Endothelial cell (in vitro differentiated cells): ENCODE data around the gene NDUFS7. TPM values are rescaled to one million over a fixed set of nuclear protein-coding genes. Genes with fewer than 3 reads are reported as not detected.

Source experiments
- DNase-seq: peaks from one replicate; pipeline ENCODE4 v3.0.0; 2021; ENCODE audit warnings: low spot score
- H3K27ac Mint-ChIP-seq: one replicate; pipeline ENCODE4 v1.8.0; 2021; ENCODE audit warnings: mixed read lengths, inconsistent platforms; ENCODE audit not compliant: unreplicated experiment
- H3K27me3 Mint-ChIP-seq: one replicate; pipeline ENCODE4 v1.8.0; 2021; ENCODE audit warnings: mild to moderate bottlenecking, moderate library complexity, mixed read lengths, inconsistent platforms; ENCODE audit not compliant: unreplicated experiment
- H3K36me3 Mint-ChIP-seq: one replicate; pipeline ENCODE4 v1.8.0; 2021; ENCODE audit warnings: mild to moderate bottlenecking, low read depth, mixed read lengths, inconsistent platforms; ENCODE audit not compliant: unreplicated experiment
- H3K4me1 Mint-ChIP-seq: one replicate; pipeline ENCODE4 v1.8.0; 2021; ENCODE audit warnings: mild to moderate bottlenecking, mixed read lengths, inconsistent platforms; ENCODE audit not compliant: unreplicated experiment
- H3K4me3 Mint-ChIP-seq: one replicate; pipeline ENCODE4 v1.8.0; 2021; ENCODE audit warnings: mild to moderate bottlenecking, mixed read lengths, inconsistent platforms; ENCODE audit not compliant: unreplicated experiment
- H3K9me3 Mint-ChIP-seq: one replicate; pipeline ENCODE4 v1.8.0; 2021; ENCODE audit warnings: mixed read lengths, inconsistent platforms; ENCODE audit not compliant: unreplicated experiment
- total RNA-seq: library from RNA; stranded (reverse); fragmentation: NEBNext Ultra II Directional; extraction: Animal tissue kit (Norgen Biotek cat#: 25700); gene quantifications from one replicate; pipeline ENCODE4 v1.2.1, GENCODE V29; 2021; ENCODE audit not compliant: unreplicated experiment
- TF ChIP-seq, protein P1 (sequence below): fragments of 200-600 bp; sonication (generic); IDR thresholded peaks from one replicate; pipeline ENCODE4 v1.5.0; 2021; ENCODE audit warnings: antibody characterized with exemption; ENCODE audit not compliant: unreplicated experiment

NDUFS7 gene
- total RNA-seq, 1 donor from 2014 or later = 84.0 TPM

DNA sequence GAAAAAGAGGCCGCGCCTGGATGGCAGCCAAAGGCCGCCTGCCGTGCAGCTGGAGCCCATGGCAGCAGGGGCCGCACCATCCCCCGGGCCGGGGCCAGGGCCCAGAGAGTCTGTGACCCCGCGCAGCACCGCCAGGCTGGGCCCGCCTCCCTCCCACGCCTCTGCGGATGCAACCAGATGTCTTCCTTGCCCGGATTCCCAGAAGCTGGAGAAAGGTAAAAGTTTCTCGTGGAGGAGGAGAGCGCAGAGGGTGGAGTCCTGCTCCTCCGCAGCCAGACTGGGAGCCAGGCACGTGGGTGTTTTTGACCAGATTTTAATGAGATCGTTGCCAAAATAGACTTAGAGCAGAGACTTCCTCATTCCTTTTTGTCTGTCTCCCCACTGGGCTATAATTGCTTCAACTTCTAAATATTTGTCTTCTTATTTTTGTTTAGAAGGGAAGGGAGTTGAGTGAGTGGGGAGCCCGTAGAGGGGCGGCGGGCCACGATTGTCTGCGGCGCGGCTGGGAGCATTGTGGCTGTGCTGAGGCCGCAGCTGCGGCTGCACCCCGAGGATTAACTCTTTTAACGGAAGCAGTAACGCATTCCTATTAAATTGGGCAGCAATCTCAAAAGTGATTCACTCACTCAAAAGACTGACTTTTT, 22.8 kb upstream of the NDUFS7 start:
- peaks cover 10% of the 10 kb centered on the region for H3K4me1 Mint-ChIP-seq
- H3K4me3 Mint-ChIP-seq = no peak overlapping the region
- no peak overlapping the region for H3K27ac Mint-ChIP-seq
- H3K27me3 Mint-ChIP-seq = no peaks in the 10 kb centered on the region
- no peaks in the 10 kb centered on the region for H3K9me3 Mint-ChIP-seq
- peaks cover 39% of the 10 kb centered on the region for H3K36me3 Mint-ChIP-seq
- TF ChIP-seq, protein P1, sequence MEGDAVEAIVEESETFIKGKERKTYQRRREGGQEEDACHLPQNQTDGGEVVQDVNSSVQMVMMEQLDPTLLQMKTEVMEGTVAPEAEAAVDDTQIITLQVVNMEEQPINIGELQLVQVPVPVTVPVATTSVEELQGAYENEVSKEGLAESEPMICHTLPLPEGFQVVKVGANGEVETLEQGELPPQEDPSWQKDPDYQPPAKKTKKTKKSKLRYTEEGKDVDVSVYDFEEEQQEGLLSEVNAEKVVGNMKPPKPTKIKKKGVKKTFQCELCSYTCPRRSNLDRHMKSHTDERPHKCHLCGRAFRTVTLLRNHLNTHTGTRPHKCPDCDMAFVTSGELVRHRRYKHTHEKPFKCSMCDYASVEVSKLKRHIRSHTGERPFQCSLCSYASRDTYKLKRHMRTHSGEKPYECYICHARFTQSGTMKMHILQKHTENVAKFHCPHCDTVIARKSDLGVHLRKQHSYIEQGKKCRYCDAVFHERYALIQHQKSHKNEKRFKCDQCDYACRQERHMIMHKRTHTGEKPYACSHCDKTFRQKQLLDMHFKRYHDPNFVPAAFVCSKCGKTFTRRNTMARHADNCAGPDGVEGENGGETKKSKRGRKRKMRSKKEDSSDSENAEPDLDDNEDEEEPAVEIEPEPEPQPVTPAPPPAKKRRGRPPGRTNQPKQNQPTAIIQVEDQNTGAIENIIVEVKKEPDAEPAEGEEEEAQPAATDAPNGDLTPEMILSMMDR = no peak
- no peak for DNase-seq

DNA sequence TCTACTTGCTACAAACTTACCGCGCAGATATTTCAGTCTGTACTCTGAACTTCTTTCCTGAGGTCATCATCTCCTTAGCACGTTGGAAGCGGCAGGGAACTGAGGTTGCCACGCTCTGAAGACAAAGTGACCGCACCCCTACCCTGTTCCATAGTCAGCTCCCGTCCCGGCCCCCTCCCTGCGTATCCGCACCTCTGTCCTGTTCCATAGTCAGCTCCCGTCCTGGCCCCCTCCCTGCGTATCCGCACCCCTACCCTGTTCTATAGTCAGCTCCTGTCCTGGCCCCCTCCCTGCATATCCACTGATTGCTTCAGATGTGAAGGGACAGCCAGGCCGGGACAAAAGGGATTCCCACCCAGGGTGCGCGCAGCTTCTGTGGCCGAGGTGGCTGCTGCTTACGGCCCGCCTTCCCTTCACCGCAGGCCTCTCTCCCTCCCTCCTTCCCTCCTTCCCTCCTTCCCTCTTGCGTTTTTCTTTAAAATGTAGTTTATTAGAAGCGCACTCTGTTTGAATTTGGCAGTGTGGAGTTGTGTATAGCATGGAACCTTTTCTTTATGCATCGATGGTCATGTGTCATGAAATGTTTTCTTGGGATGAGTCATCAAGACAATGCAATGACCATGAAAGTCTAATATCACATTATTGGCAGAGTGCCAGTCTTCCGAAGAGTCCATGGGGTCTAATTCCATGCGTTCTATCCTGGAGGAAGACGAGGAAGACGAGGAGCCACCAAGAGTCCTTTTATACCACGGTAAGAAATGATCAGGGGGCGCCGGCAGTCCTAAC, 21.9 kb upstream of the NDUFS7 start:
- no peak for DNase-seq
- TF ChIP-seq, protein P1 = no peak
- Mint-ChIP-seq H3K27me3 (no peaks in the 10 kb centered on the region), H3K4me1 (peaks cover 8% of the 10 kb centered on the region), H3K27ac (no peak overlapping the region), H3K4me3 (peak overlapping the region; percentile 49), H3K36me3 (peaks cover 34% of the 10 kb centered on the region), H3K9me3 (no peaks in the 10 kb centered on the region)

DNA sequence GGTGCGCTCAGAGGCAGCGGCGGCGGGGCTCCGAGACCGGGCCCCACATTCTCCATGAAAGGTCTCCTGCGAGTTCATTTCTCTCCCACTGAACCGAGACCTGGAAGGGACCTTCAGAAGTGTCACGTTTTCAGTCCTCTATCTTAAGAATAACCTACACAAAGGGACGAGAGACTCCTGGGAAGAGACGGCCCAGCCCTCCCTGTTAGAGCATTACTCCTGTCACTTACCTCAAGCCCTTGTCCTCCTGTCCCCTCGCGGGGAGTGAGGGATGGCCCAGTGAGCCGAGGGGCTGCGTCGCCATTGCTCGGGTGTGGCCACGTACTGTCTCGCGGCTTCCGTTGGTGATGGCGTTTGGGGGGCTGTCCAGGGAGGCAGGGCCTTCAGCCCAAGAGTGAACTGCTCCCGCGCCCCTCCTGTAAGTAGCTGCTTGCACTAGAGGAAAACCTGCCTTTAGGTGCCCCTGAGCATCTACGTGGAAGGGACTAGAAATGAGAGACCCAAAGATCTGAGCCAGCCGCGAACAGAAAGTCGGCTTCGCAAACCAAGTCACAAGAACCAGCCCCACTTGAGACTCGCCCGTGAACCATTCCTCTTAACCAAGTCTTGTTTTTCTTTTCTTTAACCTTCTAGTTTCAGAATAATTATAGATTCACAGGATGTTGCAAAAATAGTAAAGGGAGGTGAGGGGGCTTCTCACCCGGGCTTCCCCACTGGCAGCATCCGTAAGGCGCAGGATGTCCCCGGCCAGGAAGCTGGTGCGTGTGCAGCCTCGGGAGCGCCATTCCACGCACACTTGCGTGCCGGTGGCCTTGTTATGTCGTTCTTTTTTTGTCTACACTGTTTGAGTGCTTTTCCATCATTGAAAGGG, 21.1 kb upstream of the NDUFS7 start:
- peaks cover 8% of the 10 kb centered on the region for H3K4me1 Mint-ChIP-seq
- peaks cover 35% of the 10 kb centered on the region for H3K36me3 Mint-ChIP-seq
- H3K27ac Mint-ChIP-seq = no peak overlapping the region
- H3K27me3 Mint-ChIP-seq = no peaks in the 10 kb centered on the region
- TF ChIP-seq, protein P1 = no peak
- H3K4me3 Mint-ChIP-seq = peak overlapping the region; percentile 67
- DNase-seq = no peak
- H3K9me3 Mint-ChIP-seq = no peaks in the 10 kb centered on the region

DNA sequence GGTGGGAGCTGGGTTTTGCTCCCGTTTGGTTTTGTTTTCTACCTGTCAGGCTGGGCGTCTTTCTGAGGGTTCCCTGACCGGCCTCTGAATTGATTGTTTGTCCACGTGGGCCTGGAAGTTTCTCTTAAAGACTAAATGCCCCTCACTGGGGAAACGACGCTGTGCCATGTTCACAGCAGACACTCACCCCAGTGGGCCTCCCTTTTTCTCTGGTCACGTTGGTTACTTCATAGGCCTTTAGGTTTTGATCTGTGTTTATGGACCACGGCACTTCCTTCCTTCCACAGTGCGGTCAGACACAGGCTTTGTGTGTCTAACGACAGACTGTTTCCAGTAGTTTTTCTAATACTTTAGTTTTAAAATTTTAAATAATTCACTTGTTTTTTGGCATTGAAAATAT, 20.1 kb upstream of the NDUFS7 start:
- Mint-ChIP-seq H3K36me3 (peaks cover 34% of the 10 kb centered on the region), H3K4me3 (no peak overlapping the region), H3K27me3 (no peaks in the 10 kb centered on the region), H3K9me3 (no peaks in the 10 kb centered on the region), H3K4me1 (peaks cover 8% of the 10 kb centered on the region), H3K27ac (no peak overlapping the region)
- DNase-seq = no peak
- TF ChIP-seq, protein P1 = no peak
